ENCODE data around the gene PLCG1.

Gene PLCG1

DNA sequence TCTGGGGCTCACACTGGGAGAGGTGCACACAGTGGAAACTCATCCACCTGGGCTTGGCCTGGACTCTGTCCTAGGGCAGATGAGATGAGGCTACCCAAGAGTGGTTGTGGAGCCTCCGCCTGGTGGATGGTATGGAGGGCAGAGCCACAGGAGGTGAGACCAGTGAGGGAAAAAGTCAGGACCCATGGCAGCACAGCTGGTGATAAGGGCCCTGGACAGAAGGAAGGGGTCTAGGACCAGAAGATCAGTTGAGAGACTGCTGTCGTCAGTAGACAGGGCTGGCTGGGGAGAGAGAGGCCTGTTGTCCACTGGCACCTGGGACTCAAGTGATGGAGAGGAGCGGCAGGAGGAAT lies 29.8 kb downstream of the PLCG1 start:
- no peak for DNase-seq (ENCODE audit: low spot score)

DNA sequence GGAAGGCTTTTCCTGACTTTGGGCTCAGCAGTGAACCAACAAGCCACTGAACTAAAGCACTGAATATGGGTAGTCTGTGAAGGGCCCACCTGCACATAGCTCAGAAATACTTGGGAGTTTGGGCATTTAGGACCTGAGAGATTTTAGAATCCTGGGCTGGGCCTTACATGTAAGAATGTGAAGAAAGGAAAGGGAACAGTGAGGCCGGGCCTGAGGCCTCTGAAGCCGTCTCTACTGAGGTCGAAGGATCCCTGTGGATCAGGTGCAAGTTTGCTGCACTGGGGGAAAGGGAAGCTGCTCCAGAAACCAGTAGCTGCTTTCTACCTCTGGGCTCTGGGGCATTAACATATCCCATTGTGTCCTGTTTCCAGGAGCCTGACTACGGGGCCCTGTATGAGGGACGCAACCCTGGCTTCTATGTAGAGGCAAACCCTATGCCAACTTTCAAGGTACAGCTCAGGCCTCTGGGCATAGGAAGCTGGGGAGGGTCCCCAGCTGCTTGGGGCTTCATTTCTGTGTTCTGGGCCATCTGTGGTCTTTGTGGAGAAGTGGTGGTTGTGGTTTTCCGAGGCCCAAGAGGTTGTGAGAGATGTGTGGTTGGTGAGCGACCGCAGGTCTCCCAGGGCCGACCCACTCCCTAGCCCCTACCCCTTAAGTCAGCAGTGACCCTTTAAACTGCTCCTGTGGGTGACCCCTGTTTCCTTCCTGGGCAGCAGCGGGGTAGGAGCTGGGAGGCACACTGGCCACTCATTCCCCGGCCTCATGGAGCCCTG lies 30.3 kb downstream of the PLCG1 start:
- no peak for DNase-seq (ENCODE audit: low spot score)

DNA sequence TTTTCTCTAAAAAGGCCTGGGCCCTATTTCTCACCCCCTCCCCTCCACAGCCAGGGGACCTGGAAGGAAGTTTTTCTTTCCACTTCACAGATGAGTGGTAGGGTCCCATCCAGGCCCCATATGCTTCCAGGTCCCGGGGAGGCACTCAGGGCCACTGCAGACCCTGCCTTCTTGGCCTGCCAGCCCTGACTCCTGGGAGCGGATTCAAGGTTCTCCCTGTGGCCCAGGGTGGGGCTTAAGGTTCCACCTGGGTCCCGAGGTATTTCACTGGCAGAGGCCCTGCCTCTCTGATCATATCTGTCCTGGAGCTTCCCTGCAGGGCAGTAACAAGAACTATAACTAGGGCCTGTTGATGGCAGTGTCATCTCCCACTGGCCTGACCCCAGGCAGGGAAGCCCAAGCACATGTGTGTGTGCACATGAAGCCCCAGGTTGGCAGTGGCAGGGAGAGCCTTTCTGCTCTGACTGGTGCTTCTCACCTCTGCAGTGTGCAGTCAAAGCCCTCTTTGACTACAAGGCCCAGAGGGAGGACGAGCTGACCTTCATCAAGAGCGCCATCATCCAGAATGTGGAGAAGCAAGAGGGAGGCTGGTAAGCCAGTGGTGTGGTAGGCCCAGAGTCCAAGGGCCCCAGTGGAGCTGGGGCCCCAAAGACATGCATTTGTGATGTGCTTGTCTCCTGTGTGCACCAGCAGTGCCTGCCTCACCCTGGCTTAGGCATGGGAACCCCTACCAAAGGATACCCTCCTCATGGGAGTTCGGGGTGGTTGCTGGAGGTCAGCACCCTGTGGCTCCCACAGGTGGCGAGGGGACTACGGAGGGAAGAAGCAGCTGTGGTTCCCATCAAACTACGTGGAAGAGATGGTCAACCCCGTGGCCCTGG lies 31.2 kb downstream of the PLCG1 start:
- no peak for DNase-seq (ENCODE audit: low spot score)

DNA sequence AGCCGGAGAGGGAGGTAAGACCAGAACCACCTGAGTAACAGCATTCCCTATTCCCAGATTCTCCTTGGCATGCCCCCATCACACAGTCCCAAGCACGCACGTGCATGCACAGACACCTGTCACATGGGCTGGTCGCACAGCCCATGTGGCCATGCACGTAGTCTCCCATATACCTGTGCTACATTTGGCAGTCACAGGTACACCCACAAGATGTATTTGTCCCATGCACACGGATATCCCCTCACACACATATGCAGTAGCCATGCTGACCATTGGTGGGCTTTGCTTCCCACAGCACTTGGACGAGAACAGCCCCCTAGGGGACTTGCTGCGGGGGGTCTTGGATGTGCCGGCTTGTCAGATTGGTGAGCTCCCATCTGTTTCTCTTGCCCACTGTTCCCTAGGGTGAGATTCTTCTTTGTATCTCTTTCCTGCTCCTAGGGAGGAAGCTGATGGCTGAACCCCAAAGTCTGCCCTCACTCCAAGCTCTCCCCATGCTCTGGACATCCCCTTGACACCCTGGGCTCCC lies 31.9 kb downstream of the PLCG1 start:
- DNase-seq (ENCODE audit: low spot score) = no peak

DNA sequence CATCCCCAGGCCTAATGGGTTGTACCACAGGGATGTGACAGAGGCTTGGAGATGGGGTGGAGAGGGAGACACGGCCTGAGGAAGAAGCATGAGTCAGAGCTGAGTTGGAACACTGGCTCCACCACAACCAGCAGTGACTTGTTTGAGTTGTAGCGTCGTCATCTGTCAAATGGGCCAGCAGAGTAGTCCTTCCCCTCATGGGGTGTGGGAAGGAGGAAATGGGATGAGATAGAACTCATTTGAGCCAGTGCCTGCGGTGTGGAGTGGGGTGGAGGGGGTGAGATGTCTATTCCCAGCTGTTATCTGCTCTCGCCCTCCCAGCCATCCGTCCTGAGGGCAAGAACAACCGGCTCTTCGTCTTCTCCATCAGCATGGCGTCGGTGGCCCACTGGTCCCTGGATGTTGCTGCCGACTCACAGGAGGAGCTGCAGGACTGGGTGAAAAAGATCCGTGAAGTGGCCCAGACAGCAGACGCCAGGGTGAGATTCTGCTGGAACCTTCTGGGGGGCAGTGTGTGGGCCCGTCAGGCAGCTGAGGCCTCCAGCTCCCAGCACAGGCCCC lies 32.5 kb downstream of the PLCG1 start:
- no peak for DNase-seq (ENCODE audit: low spot score)

DNA sequence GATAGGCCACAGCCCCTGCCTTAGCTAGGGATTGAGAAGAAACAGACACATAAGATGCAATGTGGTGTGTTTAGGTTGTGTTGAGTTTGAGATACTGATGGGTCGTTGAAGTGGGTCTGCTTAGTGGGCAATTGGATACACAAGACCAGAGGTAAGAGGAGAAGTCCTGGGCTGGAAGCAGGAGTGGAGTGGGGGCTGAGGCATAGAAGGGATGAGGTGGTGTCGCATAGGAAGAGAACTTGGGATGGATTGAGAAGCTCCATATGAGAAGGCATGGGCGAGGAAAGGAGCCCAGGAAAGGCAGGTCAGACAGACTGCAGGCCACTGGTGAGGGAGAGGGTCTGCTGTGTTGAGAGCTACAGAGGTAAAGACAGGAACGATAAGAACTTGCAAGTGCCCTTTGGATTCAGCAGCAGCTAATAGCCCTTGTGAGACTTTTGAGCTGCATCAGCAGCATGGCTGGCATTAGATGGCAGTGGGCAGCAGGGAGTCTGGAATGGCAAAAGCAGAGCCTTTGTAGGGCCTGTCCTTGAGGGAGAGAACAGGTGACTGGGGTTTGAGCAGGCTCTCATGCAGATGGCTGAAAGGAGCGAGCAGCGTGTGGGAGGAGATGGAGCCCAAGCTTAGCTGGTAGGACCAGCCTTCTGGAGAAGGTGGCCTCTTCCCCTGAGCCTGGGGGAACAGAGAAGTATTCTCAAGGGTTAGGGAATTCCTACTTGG lies 33.2 kb downstream of the PLCG1 start:
- DNase-seq (ENCODE audit: low spot score) = no peak

DNA sequence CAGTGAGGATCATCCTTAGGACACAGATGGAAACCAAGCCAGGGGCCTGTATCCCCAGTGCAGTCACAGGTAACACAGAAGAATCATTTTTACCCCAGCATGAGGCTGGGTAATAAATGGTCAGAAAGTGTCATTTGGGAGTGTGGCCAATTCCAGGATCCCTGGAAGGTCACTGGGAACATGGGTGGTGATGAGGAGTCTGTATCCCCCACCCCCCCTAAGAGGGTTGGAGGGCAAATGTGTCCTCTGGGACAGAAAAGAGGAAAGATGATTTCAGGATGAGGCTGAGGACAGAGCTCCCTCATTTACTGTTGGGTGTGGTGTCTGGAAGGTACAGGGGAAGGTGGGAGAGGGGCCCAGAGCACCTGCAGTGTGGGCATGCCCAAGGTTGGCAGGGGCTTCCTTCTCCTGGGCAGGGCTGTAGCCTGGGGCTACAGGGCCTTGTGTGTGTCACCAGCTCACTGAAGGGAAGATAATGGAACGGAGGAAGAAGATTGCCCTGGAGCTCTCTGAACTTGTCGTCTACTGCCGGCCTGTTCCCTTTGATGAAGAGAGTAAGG lies 34.5 kb downstream of the PLCG1 start:
- no peak for DNase-seq (ENCODE audit: low spot score)

DNA sequence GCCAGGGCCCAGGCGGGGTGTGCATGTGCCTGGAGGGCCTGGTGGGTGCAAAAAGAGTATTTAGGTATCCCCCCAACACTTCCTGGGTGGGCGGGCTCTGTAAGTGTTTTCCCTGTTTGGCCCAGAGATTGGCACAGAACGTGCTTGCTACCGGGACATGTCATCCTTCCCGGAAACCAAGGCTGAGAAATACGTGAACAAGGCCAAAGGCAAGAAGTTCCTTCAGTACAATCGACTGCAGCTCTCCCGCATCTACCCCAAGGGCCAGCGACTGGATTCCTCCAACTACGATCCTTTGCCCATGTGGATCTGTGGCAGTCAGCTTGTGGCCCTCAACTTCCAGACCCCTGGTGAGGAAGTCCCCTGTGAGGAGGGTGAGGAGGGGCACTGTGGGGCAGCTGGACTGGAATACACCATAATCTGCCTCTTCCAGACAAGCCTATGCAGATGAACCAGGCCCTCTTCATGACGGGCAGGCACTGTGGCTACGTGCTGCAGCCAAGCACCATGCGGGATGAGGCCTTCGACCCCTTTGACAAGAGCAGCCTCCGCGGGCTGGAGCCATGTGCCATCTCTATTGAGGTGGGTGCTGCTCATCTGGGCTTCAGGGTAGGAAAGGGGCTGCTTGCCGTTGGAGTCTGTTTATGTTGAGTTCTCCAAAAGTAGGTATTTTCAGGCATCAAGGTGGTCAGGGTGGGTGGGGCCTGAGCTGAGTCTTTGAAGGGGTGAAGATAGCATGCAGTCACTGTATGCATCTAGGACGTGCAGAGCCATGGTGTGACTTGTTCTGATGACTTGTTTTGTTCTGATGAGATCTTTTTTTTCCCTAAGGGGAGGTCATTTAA lies 35.2 kb downstream of the PLCG1 start:
- no peak for DNase-seq (ENCODE audit: low spot score)

DNA sequence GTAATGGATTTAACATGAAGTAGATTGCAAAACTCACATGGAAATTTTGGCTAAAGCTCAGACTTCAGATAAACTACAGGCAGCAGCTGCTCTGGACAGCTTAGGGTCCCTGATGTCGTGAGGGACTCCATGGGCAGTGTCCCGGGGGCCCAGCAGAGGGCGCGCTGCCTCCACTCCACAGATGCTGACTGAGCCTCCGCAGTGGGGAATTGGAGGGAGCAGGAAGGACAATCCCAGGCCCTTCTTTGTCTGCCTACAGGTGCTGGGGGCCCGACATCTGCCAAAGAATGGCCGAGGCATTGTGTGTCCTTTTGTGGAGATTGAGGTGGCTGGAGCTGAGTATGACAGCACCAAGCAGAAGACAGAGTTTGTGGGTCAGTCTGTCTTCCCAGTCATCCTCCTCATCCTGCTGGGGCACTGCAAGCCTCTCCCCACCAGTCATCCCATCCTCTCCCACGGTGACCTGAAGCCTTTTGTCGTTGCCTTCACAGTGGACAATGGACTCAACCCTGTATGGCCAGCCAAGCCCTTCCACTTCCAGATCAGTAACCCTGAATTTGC lies 35.9 kb downstream of the PLCG1 start:
- peak; percentile 62 for DNase-seq (ENCODE audit: low spot score)

DNA sequence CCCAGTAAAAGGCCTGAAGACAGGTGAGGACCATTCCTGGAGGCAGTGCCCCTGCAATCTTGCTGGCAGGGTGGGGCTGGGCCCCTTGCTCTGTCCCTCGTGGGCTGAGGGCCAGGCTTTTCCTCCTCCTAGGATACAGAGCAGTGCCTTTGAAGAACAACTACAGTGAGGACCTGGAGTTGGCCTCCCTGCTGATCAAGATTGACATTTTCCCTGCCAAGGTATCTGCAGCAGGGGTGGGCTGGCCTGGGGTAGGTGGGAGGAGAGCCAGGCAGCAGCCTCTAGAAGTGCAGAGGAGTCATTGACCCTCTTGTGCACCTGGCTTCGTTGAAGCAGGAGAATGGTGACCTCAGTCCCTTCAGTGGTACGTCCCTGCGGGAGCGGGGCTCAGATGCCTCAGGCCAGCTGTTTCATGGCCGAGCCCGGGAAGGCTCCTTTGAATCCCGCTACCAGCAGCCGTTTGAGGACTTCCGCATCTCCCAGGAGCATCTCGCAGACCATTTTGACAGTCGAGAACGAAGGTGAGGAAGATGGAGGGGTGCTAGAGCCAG lies 36.5 kb downstream of the PLCG1 start:
- DNase-seq (ENCODE audit: low spot score) = no peak

DNA sequence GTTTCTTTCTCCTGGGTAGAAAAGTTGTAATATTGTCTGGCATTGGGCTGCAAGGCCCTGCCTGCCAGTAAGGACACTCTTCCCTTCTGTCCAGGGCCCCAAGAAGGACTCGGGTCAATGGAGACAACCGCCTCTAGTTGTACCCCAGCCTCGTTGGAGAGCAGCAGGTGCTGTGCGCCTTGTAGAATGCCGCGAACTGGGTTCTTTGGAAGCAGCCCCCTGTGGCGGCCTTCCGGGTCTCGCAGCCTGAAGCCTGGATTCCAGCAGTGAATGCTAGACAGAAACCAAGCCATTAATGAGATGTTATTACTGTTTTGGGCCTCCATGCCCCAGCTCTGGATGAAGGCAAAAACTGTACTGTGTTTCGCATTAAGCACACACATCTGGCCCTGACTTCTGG lies 37.0 kb downstream of the PLCG1 start:
- no peak for DNase-seq (ENCODE audit: low spot score)

DNA sequence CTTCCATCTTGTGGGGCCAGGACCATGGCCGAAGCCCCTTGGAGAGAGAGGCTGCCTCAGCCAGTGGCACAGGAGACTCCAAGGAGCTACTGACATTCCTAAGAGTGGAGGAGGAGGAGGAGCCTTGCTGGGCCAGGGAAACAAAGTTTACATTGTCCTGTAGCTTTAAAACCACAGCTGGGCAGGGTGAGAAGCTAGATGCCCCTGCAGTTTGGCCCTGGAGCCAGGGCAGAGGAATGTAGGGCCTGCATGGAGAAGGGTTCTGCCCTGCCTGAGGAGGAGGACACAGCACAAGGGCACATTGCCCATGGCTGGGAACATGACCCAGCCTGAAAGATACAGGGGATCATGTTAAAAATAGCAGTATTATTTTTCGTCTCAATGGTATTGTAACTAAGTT lies 37.4 kb downstream of the PLCG1 start:
- DNase-seq (ENCODE audit: low spot score) = no peak

DNA sequence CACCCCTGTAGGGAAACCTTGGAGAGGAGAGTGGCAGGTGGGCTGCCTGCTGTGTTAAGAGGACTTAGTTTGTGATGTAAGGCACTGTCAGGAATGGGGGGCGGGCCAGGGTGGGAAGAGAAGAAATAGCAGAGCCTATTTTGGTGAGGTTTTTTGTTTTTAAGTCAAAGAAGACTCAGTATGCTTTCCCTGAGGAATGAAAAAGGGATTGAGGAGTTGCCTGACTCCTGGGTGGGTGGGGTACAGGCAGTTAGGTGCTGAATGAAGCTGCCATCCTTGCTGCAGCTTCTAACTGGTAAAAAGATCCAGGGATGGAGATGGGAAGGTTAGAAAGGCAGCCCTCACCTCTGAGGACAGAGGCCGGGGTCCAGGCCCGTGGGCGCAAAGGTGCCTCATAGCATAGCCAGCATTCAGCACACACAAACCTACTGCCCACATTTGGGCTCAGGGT lies 37.9 kb downstream of the PLCG1 start:
- DNase-seq (ENCODE audit: low spot score) = no peak

DNA sequence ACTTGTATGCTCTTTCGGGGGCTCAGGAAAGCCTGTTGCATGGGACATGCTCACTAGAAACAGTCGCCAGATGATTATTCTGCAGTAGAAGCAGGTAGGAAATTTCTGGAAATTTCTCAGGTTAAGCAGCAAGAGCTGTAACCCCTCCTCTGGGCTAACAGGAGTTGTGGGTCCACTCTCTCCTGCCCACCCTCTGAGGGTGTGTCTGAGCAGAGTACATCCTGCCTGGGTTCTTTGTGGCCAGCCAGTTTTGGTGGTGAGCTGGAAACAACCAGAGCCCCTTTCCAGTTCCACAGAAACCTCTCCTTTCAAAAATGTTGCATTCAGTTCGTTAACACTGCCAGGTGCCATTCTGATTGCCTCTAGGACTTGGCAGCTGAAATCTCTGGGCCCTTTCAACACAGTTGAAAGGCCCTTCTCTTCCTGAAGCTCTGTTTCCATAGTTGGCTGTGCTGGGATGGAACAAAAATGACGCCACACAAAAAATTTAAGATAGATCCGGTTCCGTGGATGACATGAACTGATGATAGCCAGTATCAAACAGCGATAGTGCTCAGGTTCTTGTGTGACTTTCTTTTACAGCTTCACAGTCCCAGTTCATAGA lies 38.5 kb downstream of the PLCG1 start:
- no peak for DNase-seq (ENCODE audit: low spot score)

DNA sequence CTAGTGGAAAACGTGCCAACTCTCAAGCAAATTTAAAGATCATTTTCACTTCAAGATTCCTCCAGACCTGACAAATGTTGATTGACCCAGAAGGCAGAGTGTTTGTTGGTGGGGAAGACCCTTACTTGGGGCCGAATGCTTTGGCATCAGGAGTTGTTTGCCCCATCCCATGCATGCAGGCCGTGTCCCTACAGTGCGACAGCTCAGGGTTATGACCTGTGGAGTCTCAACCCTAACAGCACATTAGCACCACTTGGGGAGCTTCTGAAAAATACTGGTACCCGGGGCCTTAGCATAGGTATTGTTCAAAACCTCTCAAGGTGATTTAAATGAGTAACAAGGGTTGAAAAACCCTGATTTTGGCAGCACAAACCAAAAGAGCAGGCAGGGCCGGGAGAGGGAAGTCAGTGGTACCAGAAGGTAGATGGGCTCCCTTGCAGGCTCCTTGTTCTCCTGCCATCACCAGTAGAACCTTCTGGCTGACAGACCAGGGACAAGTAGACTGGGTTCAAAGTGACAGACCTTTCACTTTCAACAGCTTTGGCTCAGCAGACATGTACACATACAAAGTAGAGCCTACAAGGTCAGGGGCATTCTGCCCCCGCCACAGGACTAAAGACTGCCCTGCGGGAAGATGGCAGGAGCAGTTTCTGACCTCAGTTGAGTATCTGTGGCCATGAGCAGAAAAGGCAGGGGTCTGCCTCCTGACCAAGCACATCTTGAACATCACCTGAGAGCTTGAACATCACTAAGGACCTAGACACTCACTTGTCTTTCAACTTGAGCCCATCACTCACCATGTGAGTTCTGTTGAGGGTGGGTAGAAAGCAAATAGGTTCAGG lies 39.6 kb downstream of the PLCG1 start:
- DNase-seq (ENCODE audit: low spot score) = no peak

DNA sequence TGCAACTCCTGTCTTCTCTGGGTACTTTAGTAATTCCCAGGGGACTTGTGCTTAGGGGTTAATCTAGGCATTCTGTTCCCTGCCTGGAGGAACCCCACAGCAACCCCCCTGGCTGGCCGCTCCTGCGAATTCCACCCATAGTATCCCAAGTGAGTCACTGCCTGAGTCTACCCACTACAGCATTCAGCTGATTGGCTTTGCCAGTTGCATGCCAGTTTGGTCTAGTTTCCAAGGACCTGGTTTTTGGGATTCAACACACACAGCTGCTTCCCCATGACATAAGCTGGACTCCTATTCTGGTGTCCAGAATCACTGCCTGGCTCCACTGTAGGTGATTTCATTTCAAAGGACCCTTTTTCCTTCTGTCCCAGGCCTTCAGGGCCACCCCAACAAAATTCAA lies 40.3 kb downstream of the PLCG1 start:
- no peak for DNase-seq (ENCODE audit: low spot score)

DNA sequence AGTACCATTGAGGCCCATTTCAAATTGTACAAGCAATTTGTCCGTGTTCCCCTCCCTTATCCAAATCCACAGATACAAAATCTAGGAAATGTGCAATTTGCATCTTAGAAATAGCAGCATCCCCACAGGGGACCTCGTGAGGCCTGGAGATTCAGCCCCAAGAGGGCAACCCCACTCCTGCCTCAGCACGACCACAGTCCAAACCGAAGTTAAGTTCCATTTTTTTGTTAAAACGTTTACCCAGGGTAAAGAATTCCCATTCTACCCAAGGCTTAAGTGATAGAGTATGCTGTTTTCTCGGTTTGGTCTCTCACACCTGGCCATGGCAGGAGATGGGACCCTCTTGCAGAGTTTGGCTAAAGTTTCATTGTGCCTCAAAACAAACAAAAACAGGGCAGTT lies 41.2 kb downstream of the PLCG1 start:
- DNase-seq (ENCODE audit: low spot score) = no peak

DNA sequence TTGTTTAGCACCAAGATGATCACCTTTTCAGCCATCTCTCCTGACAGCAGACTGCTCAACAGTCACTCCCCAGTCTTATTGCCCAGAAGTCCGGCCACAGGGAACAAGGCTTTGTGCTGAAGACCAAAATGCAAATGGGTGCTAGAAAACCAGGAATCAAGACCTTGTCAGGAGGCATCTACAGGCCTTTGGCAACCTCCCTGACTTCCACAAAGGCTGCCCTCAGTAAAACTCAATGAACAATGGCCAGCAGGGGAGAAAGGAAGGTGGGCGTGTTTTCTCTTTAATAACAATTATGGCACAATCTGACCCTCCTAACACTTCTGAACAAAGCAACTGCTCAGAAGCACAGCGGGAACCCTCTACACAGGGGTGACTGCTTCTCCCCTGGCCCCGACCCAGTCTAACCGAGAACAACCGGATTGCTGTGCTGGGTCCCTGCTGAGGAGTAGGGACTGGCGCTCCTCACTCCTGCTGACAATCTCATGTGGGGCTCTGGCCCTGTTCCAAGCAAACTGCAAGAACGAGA lies 41.6 kb downstream of the PLCG1 start:
- DNase-seq (ENCODE audit: low spot score) = no peak

DNA sequence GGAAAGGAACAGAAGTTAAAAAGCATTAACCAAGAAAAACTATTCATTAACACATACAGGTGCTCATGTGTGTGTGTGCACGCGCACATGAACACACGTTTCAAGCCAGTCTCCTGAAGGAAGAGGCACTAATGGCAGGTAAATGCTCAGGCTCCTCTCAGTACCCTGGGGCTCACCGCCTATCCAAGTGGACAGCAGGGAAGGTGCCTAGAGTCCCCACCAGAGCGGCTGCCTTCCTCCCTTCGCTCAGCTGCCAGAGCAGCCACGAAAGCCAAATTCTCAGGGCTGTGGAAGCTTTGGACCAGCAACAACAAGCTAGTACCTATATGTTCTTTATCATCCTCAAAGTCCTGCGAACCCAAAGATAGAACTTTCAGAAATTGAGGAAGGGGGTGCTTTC lies 42.6 kb downstream of the PLCG1 start:
- no peak for DNase-seq (ENCODE audit: low spot score)

Measured in CD4-positive, alpha-beta T cell treated with Interleukin-15 for 4 hours (primary cell).